Breast epithelium (tissue), 4 donors: ENCODE results near the gene ATP13A1. TPM values are rescaled to one million over a fixed set of nuclear protein-coding genes. Genes with fewer than 3 reads are reported as not detected.

Experiments
- DNase-seq, 2 donors: peaks; one replicate each; pipeline ENCODE4 v3.0.0-alpha.2; 2019; ENCODE audit warnings: low spot score in 2 of 2
- H3K27ac ChIP-seq, 2 donors: fragments of 200-600 bp; sonication (generic) in 1 of 2; one replicate each; pipeline ENCODE4 v1.5.1; 2016 to 2019; ENCODE audit warnings: mild to moderate bottlenecking in 1 of 2
- H3K27me3 ChIP-seq, 2 donors: fragments of 200-600 bp; sonication (generic) in 1 of 2; one replicate each; pipeline versions ENCODE4 v1.5.1 to v1.6.0; 2017 to 2019; ENCODE audit warnings: control low read depth in 1 of 2, mild to moderate bottlenecking in 1 of 2
- H3K36me3 ChIP-seq: fragments of 200-600 bp; one replicate; pipeline ENCODE4 v1.5.1; 2019
- H3K4me1 ChIP-seq, 2 donors: fragments of 200-600 bp; sonication (generic); one replicate each; pipeline ENCODE4 v1.5.1; 2016 to 2019; ENCODE audit warnings: control low read depth in 1 of 2
- H3K4me3 ChIP-seq, 3 donors: fragments of 200-600 bp; sonication (generic); 1 replicate in 2 of 3; 2 replicates in 1 of 3; pipeline ENCODE4 v1.5.1; 2016 to 2019; ENCODE audit warnings: mild to moderate bottlenecking in 3 of 3, moderate library complexity in 2 of 3
- H3K9me3 ChIP-seq, 2 donors: fragments of 200-600 bp; sonication (generic) in 1 of 2; one replicate each; pipeline ENCODE4 v1.5.1; 2016 to 2019; ENCODE audit warnings: control low read depth in 1 of 2
- POLR2A ChIP-seq: fragments of 450-650 bp; IDR thresholded peaks from one replicate; pipeline ENCODE4 v1.6.1; 2016; ENCODE audit warnings: antibody characterized with exemption, mild to moderate bottlenecking, moderate library complexity
- POLR2AphosphoS5 ChIP-seq, 3 donors: sonication (generic); formaldehyde crosslinking; IDR thresholded peaks; one replicate each; pipeline ENCODE4 v1.6.1; 2017; ENCODE audit warnings: antibody characterized with exemption in 3 of 3
- intact Hi-C: fragments of 100-400 bp; cut with DNase I; formaldehyde crosslinking; loops from one replicate; pipeline ENCODE4 v1.15.1; 2023; ENCODE audit warnings: low total_unique reads
- total RNA-seq, 3 donors: library from RNA; depleted of rRNA; stranded (reverse); fragments of >200 nt; gene quantifications; one replicate each; pipeline ENCODE4 v1.1.0, GENCODE V29; 2016
- TF ChIP-seq, protein P1 (sequence below), 3 donors: fragments of 450-650 bp; IDR thresholded peaks; one replicate each; pipeline ENCODE4 v1.5.1; 2016 to 2017; ENCODE audit warnings: antibody characterized with exemption in 3 of 3, mild to moderate bottlenecking in 3 of 3, moderate library complexity in 3 of 3

The ATP13A1 gene
- total RNA-seq, 3 donors from 2014 or later, result 155 to 222 (median 189) TPM

DNA sequence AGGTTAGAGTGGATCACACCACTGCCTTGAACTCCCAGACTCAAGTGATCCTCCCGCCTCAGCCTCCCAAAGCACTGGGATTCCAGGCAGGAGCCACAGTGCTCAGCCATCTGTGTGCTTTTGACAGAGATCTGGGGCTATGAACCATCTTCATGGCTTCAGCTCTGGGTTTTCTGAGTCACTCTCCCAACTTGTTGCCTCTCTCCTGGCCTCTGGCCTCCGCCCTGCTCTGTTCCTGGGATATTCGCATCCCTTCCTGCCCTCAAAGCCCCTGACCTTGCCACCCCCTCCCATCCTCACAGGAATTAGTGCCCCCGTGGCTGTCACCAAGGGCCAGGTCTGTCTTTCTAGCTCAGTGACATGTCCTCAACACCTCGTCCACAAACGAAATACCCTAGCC lies 14.3 kb downstream of the ATP13A1 start:
- Histone ChIP-seq H3K9me3 (no peaks in the 10 kb centered on the region), H3K4me3 (no peak overlapping the region), H3K27ac (no peak overlapping the region), H3K36me3 (peaks cover 19% of the 10 kb centered on the region), H3K4me1 (no peaks in the 10 kb centered on the region), H3K27me3 (no peaks in the 10 kb centered on the region)
- DNase-seq, result no peak
- TF ChIP-seq, protein P1, sequence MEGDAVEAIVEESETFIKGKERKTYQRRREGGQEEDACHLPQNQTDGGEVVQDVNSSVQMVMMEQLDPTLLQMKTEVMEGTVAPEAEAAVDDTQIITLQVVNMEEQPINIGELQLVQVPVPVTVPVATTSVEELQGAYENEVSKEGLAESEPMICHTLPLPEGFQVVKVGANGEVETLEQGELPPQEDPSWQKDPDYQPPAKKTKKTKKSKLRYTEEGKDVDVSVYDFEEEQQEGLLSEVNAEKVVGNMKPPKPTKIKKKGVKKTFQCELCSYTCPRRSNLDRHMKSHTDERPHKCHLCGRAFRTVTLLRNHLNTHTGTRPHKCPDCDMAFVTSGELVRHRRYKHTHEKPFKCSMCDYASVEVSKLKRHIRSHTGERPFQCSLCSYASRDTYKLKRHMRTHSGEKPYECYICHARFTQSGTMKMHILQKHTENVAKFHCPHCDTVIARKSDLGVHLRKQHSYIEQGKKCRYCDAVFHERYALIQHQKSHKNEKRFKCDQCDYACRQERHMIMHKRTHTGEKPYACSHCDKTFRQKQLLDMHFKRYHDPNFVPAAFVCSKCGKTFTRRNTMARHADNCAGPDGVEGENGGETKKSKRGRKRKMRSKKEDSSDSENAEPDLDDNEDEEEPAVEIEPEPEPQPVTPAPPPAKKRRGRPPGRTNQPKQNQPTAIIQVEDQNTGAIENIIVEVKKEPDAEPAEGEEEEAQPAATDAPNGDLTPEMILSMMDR (IDR thresholded peaks at IDR 0.05), result no peak
- TF ChIP-seq POLR2A (no peak), POLR2AphosphoS5 (IDR thresholded peaks at IDR 0.05) (no peak)
- intact Hi-C loops, result loop anchor here (5.0 kb wide), 1 partner anchor 117 kb away; no protein-coding TSS in a partner anchor

DNA sequence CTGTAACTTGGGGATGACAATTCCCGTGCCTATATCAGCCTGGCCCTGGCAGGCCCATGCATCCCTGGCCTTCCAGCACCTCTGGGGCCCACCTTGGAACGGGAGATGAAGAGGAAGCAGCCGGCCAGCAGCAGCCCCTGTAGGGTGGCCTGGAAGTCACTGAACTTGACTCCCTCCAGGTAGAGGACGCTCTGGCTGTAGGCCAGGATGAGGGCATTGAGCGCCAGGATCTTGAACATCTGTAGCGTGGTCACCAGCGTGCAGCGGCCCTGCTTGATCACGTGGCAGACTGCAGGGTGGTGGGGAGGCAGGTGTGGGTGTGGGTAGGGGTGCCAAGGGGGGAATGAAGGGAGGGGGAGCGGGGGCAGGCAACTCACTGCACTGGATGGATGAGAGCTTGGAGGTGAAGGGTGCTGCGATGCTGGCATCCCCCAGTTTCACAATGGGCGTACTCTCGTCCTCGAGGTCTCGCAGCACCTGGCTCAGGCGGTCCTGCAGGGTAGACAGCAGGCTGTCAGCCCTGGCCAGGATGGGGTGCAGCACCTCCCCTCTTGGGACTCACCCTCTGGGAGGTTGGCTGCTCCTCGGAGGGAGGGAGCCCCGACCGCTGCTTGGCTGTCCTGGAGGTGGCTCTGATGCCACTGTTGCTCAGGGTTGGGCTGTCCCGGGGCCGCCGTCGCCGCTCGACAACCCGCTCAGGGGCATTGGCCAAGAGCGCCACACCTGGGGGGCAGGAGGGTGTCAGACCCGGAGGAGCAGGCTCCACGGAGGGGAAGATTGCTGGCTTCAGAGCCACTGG lies 16.2 kb downstream of the ATP13A1 start:
- Histone ChIP-seq H3K27ac (no peak overlapping the region), H3K9me3 (no peaks in the 10 kb centered on the region), H3K4me3 (no peak overlapping the region), H3K4me1 (no peaks in the 10 kb centered on the region), H3K27me3 (no peaks in the 10 kb centered on the region), H3K36me3 (peaks cover 15% of the 10 kb centered on the region)
- TF ChIP-seq, protein P1 (IDR thresholded peaks at IDR 0.05), result no peak
- TF ChIP-seq POLR2AphosphoS5 (IDR thresholded peaks at IDR 0.05) (no peak), POLR2A (no peak)
- no peak for DNase-seq
- intact Hi-C loops, result loop anchor here (5.0 kb wide), 1 partner anchor 115 kb away; no protein-coding TSS in a partner anchor

DNA sequence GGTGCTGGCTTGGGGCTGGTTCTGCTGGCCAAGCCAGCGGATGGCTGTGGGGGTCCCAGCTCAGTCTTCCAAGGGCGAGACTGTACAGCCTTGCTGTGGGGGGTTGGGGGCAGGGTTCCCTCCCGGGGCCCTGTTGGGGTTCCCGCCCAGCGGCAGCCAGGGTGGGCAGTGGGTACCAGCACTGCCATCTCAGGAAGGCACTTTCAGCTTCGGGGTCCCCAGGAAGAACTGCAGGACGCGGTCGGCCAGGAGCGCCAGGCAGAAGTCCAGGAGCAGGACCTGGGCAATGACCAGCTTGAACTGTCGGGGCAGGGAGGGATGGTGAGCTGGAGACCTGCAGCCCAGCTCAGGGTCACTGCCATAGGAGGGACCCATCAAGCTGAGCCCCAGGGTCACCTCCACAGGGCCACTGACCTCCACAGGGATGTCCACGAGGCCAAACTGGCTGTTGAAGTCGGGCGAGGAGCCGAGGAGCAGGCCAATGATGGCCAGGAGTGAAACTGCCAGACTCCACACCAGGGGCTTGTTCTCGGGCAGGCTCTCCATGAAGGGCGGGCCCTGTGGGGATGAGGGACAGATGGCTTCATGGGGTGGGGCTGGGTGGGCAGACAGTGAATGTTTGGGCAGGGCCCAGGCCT lies 18.1 kb downstream of the ATP13A1 start:
- H3K27ac ChIP-seq, result no peak overlapping the region
- no peaks in the 10 kb centered on the region for H3K27me3 ChIP-seq
- TF ChIP-seq, protein P1 (IDR thresholded peaks at IDR 0.05), result no peak
- TF ChIP-seq POLR2AphosphoS5 (IDR thresholded peaks at IDR 0.05), result no peak
- no peak for TF ChIP-seq POLR2A
- no peak for DNase-seq
- H3K36me3 ChIP-seq, result peaks cover 10% of the 10 kb centered on the region
- no peaks in the 10 kb centered on the region for H3K4me1 ChIP-seq
- H3K9me3 ChIP-seq, result no peaks in the 10 kb centered on the region
- intact Hi-C loops, result loop anchor here (5.0 kb wide), 1 partner anchor 113 kb away; no protein-coding TSS in a partner anchor
- H3K4me3 ChIP-seq, result no peak overlapping the region

DNA sequence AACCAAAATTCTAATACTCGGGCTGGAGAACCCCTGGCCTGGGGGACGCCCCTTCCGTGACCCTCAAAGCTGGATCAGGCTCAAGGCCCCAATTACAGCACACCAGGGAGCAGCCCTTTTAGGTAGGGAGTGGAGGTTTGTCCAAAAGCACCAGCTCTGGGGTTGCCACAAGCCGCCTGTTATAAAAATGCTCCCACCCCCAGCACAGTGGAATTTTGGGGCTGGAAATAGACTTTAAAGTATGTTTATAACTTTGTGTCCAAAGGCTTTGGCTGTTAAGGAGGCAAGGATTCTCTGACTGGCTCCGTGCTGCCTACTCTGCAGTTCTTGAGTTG lies 19.5 kb downstream of the ATP13A1 start:
- Histone ChIP-seq H3K27ac (peak overlapping the region; percentile 63 to 80), H3K4me3 (peak overlapping the region; percentile 68 to 85 (median 78)), H3K4me1 (no peaks in the 10 kb centered on the region), H3K27me3 (no peaks in the 10 kb centered on the region), H3K36me3 (peaks cover 10% of the 10 kb centered on the region), H3K9me3 (no peaks in the 10 kb centered on the region)
- DNase-seq, result no peak
- TF ChIP-seq, protein P1 (IDR thresholded peaks at IDR 0.05), result no peak
- TF ChIP-seq POLR2AphosphoS5 (IDR thresholded peaks at IDR 0.05) (no peak), POLR2A (no peak)
- intact Hi-C loops, result no loop called here
